GM18951 (cell line): ENCODE data around the gene SKAP1.
"Not testable (repeated sequence)": the region's sequence is repeated elsewhere in the genome, so short reads cannot be mapped to it uniquely, and the experiment has no call there.

Experiments
- POLR2A ChIP-seq: IDR thresholded peaks from 4 replicates; pipeline ENCODE4 v1.6.1; 2011; ENCODE audit warnings: mild to moderate bottlenecking; ENCODE audit not compliant: insufficient read length, insufficient read depth; ENCODE audit errors: extremely low read depth
- in situ Hi-C: fragments of 300-500 bp; cut with MboI; formaldehyde crosslinking; loops from one replicate; pipeline ENCODE4 v1.12.0; 2022; ENCODE audit warnings: low sequenced_read_pairs, mixed read lengths, inconsistent platforms; ENCODE audit not compliant: unreplicated experiment

The SKAP1 gene

GRCh38 chr17:48420823-48421222, 9.2 kb downstream of the SKAP1 start:
- in situ Hi-C loops = no loop called here
- no peak for TF ChIP-seq POLR2A

GRCh38 chr17:48416971-48417370, 13.0 kb downstream of the SKAP1 start:
- TF ChIP-seq POLR2A = no peak
- in situ Hi-C loops = no loop called here

- no peak for TF ChIP-seq POLR2A
These were observed 16.2 kb downstream of the SKAP1 start for GRCh38 chr17:48413613-48414405.

GRCh38 chr17:48412841-48413240, 17.2 kb downstream of the SKAP1 start:
- TF ChIP-seq POLR2A = no peak
- in situ Hi-C loops = no loop called here

More at GRCh38 chr17:48413613-48414405, 16.2 kb downstream of the SKAP1 start:
- in situ Hi-C loops = no loop called here

GRCh38 chr17:48410821-48411220, 19.2 kb downstream of the SKAP1 start:
- in situ Hi-C loops = not testable (repeated sequence)

GRCh38 chr17:48409607-48410006, 20.4 kb downstream of the SKAP1 start:
- no peak for TF ChIP-seq POLR2A
- in situ Hi-C loops = no loop called here

- in situ Hi-C loops = no loop called here
These were observed 23.0 kb downstream of the SKAP1 start for GRCh38 chr17:48406936-48407567.

GRCh38 chr17:48394821-48395220, 35.2 kb downstream of the SKAP1 start:
- no peak for TF ChIP-seq POLR2A
- in situ Hi-C loops = no loop called here

More at GRCh38 chr17:48406936-48407567, 23.0 kb downstream of the SKAP1 start:
- TF ChIP-seq POLR2A = no peak

GRCh38 chr17:48393283-48393682, 36.7 kb downstream of the SKAP1 start:
- in situ Hi-C loops = no loop called here
- no peak for TF ChIP-seq POLR2A

- TF ChIP-seq POLR2A = no peak
- in situ Hi-C loops = no loop called here
These were observed 37.2 kb downstream of the SKAP1 start for GRCh38 chr17:48392857-48393256.

- in situ Hi-C loops = no loop called here
- TF ChIP-seq POLR2A = no peak
These were observed 38.6 kb downstream of the SKAP1 start for GRCh38 chr17:48391444-48391843.

- TF ChIP-seq POLR2A = no peak
- in situ Hi-C loops = no loop called here
These were observed 40.1 kb downstream of the SKAP1 start for GRCh38 chr17:48389903-48390302.

GRCh38 chr17:48388955-48389743, 40.9 kb downstream of the SKAP1 start:
- in situ Hi-C loops = no loop called here
- TF ChIP-seq POLR2A = no peak
